Esophagus muscularis mucosa (tissue), 4 donors: ENCODE measurements around the gene PITX1.

Experiments
- CTCF ChIP-seq, 3 experiments: fragments of 200-600 bp in 2 of 3; fragments of 450-650 bp in 1 of 3; sonication (generic) in 2 of 3; IDR thresholded peaks; one replicate each; pipeline ENCODE4 v1.5.1; 2017 to 2019; ENCODE audit warnings: antibody characterized with exemption in 3 of 3, mild to moderate bottlenecking in 2 of 3, moderate library complexity in 1 of 3
- EP300 ChIP-seq: sonication (generic); formaldehyde crosslinking; IDR thresholded peaks from one replicate; pipeline ENCODE4 v1.6.1; 2017; ENCODE audit warnings: antibody characterized with exemption
- POLR2A ChIP-seq: fragments of 450-650 bp; IDR thresholded peaks from one replicate; pipeline ENCODE4 v1.6.1; 2017; ENCODE audit warnings: antibody characterized with exemption, moderate library complexity, mild to moderate bottlenecking, low read depth

GRCh38 chr5:135029477-135030122, 4.4 kb downstream of the PITX1 start:
- TF ChIP-seq CTCF (IDR thresholded peaks at IDR 0.05) (no peak), EP300 (no peak), POLR2A (no peak)
